ENCODE data around the gene PARD6G. TPM values are rescaled to one million over a fixed set of nuclear protein-coding genes. Genes with fewer than 3 reads are reported as not detected.

The PARD6G gene
- total RNA-seq, 4 donors from 2014 or later = 33.3 to 64.1 (median 46.2) TPM

DNA sequence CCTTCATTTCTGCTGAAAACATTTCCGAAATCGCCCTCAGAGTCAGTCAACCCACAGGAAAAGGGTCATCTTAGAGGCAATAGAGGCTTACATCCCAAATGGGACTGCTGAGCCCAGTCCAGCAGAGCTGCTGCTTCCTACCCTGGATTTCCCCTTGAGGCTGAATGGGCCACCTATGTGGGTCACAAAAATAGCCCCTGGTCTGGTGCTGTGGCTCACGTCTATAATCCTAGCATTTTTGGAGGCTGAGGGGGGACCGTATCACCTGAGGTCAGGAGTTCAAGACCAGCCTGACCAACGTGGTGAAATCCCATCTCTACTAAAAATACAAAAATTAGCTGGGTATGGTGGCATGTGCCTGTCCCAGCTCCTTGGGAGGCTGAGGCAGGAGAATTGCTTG lies 88.9 kb downstream of the PARD6G start:
- no peak for TF ChIP-seq POLR2A (IDR thresholded peaks at IDR 0.05)
- TF ChIP-seq, protein P1, sequence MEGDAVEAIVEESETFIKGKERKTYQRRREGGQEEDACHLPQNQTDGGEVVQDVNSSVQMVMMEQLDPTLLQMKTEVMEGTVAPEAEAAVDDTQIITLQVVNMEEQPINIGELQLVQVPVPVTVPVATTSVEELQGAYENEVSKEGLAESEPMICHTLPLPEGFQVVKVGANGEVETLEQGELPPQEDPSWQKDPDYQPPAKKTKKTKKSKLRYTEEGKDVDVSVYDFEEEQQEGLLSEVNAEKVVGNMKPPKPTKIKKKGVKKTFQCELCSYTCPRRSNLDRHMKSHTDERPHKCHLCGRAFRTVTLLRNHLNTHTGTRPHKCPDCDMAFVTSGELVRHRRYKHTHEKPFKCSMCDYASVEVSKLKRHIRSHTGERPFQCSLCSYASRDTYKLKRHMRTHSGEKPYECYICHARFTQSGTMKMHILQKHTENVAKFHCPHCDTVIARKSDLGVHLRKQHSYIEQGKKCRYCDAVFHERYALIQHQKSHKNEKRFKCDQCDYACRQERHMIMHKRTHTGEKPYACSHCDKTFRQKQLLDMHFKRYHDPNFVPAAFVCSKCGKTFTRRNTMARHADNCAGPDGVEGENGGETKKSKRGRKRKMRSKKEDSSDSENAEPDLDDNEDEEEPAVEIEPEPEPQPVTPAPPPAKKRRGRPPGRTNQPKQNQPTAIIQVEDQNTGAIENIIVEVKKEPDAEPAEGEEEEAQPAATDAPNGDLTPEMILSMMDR (IDR thresholded peaks at IDR 0.05) = no peak
- H3K4me1 ChIP-seq = no peaks in the 10 kb centered on the region
- no peaks in the 10 kb centered on the region for H3K27me3 ChIP-seq
- no peaks in the 10 kb centered on the region for H3K9me3 ChIP-seq
- no peaks in the 10 kb centered on the region for H3K36me3 ChIP-seq
- intact Hi-C loops (cut with DNase I) = no loop called here
- H3K27ac ChIP-seq = no peak overlapping the region
- 70 to 85% methylated on average over 5 of the region's 5 CpGs for WGBS, 2 donors
- DNase-seq = no peak
- H3K4me3 ChIP-seq (replicated peaks in 1 of 3) = no peak overlapping the region

DNA sequence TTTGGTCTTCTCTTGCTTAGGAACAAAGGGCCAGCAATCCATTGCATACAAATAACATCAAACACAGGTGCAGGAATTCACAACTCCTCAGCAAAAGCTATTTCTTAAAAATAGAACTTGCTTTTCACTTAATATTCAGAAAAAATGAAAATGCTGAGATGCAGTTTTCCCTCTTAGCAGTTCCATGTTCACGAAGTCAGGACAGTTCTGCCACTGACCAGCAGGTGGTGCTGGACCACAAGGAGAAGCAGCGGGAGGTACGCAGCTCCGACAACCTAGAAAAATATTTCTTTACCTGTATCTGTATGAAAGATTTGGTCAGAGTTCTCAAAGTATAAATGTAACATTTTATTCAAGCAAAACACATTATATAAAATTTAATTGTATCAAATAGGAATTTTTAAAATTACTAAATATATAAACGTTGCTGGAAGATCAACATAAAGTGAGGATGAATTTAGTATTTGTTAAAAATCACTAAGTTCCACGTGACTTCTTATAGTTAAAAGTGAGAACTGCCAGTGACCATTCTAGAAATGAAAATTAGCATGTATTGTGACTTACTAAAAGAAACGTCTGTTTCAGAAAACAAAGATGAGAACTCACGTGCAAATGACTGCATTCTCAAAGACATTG lies 89.5 kb downstream of the PARD6G start:
- 40 to 44% methylated on average over 8 of the region's 8 CpGs for WGBS, 2 donors

DNA sequence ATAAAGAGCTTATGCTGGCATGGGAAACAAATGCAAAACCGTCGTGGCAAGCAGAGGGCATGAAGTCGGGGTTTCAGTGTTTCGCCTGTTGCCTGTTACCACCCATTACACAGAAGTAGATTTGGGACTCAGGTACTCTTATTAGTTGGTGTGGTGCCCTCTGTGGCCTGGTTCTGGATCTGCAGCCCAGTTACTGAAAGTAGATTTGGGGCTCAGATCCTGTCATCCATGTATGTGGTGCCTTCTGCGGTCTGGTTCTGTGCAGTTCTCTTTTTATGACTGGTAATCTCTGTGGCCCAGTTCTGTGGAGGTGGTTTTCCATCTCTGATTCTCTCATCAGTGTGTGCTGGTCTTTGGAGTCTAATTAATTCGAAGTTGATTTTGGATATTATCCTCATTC lies 93.0 kb downstream of the PARD6G start:
- WGBS, 2 donors = 68 to 76% methylated on average over 6 of the region's 6 CpGs
- no peaks in the 10 kb centered on the region for H3K36me3 ChIP-seq
- no peaks in the 10 kb centered on the region for H3K9me3 ChIP-seq
- no peak overlapping the region for H3K4me3 ChIP-seq (replicated peaks in 1 of 3)
- TF ChIP-seq, protein P1 (IDR thresholded peaks at IDR 0.05) = peak in 3 of 6 experiments; percentile 22 to 40 (median 24)
- no peak for TF ChIP-seq POLR2A (IDR thresholded peaks at IDR 0.05)
- no peak for DNase-seq
- no peaks in the 10 kb centered on the region for H3K4me1 ChIP-seq
- intact Hi-C loops (cut with DNase I) = no loop called here
- no peak overlapping the region for H3K27ac ChIP-seq
- H3K27me3 ChIP-seq = no peaks in the 10 kb centered on the region

More for the DNA sequence above, 89.5 kb downstream of the PARD6G start:
- intact Hi-C loops (cut with DNase I) = no loop called here
- Histone ChIP-seq H3K4me1 (no peaks in the 10 kb centered on the region), H3K4me3 (replicated peaks in 1 of 3) (no peak overlapping the region), H3K27ac (no peak overlapping the region), H3K36me3 (no peaks in the 10 kb centered on the region), H3K27me3 (no peaks in the 10 kb centered on the region), H3K9me3 (no peaks in the 10 kb centered on the region)
- peak; percentile 82 to 88 for DNase-seq
- no peak for TF ChIP-seq POLR2A (IDR thresholded peaks at IDR 0.05)
- TF ChIP-seq, protein P1 (IDR thresholded peaks at IDR 0.05) = peak; percentile 93 to 99 (median 96)

DNA sequence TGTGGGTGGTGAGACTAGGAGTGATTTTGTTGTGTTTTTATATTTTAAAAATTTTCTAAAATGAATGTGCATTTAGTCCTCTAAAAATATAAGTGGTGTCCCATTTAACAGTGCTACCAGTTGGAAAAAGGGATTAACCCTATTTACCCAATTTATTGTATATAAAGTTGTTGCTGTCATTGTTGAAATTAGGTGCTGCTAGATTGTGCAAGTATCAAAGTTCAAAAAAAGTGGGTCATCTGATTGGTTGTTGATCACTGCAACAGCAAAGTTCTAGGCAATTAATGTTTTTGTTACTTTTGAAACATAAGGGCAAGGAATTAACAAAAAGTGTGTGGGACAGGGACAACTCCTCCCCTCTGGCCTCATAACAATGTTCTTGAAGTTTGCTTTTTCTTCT lies 97.6 kb downstream of the PARD6G start:
- H3K27me3 ChIP-seq = no peaks in the 10 kb centered on the region
- no peaks in the 10 kb centered on the region for H3K9me3 ChIP-seq
- intact Hi-C loops (cut with DNase I) = no loop called here
- peaks cover 0 to 6% of the 10 kb centered on the region in 2 donors for H3K4me1 ChIP-seq
- TF ChIP-seq, protein P1 (IDR thresholded peaks at IDR 0.05) = no peak
- no peak for TF ChIP-seq POLR2A (IDR thresholded peaks at IDR 0.05)
- no peaks in the 10 kb centered on the region for H3K36me3 ChIP-seq
- no peak for DNase-seq
- no peak overlapping the region for H3K27ac ChIP-seq
- no peak overlapping the region for H3K4me3 ChIP-seq (replicated peaks in 1 of 3)

DNA sequence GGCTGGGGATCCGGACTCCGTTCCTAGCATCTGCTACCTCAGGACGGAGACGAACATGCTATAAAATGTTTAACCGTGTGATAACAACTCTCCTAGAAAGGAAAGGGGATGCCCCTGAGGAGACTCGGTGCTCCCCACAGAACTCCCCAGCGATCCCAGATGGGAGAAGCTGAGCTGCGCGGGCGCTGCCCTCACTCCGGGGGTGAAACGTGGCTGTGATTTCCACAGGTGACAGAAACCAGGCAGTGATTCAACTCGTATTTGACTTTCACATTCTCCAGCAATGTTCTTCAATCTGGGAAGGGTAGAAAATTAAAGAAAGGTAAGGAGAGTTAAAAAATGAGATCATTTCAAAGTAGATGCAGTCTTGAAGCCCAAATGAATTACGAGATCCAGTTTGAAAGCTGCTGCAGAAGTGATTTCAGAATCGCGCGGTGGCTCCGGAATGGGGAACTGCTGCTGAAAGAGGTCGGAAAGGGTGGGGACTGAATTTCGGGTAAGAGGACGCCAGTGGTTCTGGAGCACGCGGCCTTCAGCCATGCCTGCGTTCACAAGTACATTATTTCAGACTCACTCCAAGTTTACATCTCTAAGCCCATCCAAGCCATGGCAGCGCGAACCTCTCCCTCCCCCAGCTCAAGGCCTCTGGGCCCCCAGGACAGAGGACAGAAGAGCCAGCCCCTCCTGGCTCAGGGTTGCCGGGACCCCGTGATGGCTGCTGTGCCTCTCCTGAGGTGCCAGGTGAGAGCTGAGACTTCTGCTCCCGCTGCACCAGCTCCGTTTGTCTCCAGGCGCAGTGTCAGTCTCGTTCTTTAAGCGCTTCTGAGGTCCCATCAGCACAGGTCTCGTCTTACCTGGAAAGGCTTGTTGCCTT lies 98.8 kb downstream of the PARD6G start:
- Histone ChIP-seq H3K27ac (peak overlapping the region in 2 of 3 donors; percentile 44 to 51), H3K4me1 (peaks cover 0 to 6% of the 10 kb centered on the region in 2 donors), H3K36me3 (no peaks in the 10 kb centered on the region), H3K27me3 (no peaks in the 10 kb centered on the region), H3K9me3 (no peaks in the 10 kb centered on the region), H3K4me3 (replicated peaks in 1 of 3) (peak overlapping the region in 2 of 3 donors; percentile 37 to 63)
- WGBS, 2 donors = 50 to 54% methylated on average over 32 to 34 of the region's 34 CpGs
- peak; percentile 25 to 41 for DNase-seq
- intact Hi-C loops (cut with DNase I) = no loop called here
- TF ChIP-seq POLR2A (IDR thresholded peaks at IDR 0.05) = no peak
- TF ChIP-seq, protein P1 (IDR thresholded peaks at IDR 0.05) = no peak

Data from thyroid gland (tissue), 4 donors.